SW 1271 (cell line): ENCODE measurements around the gene AKNA.

ENCODE experiments used
- DNase-seq, 2 experiments: peaks; one replicate each; lab custom pipeline; 2025; lab: John Stamatoyannopoulos, UW

The AKNA gene

DNA sequence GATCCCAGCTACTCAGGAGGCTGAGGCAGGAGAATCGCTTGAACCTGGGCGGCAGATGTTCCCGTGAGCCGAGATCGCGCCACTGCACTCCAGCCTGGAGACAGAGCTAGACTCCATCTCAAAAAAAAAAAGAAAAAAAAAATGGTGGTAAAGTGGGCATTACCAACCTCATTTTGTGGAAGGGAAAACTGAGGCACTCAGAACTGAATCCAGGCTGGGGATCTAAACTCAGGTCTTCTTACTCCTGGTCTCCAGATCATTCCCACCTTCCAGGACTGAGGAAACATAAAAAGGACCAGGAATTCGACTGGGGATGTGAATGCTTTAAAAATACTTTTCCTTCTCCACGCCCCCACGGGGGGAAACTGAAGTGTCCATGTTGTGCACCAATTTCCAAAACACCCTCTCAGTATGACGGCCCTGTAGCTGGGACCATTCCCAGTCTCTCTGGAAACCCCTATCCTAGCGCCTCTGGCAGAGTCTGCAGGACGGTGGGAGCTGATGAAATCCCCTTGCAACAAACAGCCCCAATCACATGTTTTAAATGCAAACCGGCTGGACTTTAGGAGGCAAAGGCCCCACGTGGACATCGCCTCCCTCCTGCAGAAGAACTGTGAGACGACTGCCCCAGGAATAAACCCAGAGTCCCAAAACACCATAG lies 8.9 kb upstream of the AKNA start:
- no peak for DNase-seq

DNA sequence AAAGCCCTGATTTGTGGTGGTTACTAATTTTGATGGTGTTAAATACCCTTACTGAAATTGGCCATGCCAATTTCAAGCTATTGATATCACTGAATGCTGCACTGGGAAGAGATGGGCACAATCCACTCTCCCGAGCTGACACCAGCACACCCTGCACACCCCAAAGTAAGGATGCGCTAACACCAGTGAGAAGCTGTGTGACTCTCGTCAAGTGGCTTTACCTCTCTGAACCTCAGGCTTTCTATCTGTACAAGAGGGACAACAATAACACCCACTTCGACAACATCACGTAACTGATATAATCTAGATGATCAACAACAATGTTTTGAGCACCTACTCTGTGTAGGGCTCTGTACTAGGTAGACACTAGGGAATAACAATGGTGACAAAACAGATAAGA lies 8.0 kb upstream of the AKNA start:
- no peak for DNase-seq

DNA sequence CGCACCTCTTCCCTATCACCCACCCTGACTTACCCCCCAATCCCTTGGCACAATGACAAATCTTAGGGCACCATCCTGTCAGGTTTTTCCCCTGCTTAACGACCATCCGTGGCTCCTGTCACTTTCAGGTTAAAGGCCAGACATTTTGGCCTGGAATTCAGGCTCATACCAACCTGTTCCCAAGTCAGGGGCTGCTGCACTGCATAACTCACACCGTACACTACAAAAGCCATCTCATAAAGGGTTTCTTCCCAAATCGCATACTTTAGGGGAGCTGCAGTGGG lies 7.5 kb upstream of the AKNA start:
- no peak for DNase-seq

DNA sequence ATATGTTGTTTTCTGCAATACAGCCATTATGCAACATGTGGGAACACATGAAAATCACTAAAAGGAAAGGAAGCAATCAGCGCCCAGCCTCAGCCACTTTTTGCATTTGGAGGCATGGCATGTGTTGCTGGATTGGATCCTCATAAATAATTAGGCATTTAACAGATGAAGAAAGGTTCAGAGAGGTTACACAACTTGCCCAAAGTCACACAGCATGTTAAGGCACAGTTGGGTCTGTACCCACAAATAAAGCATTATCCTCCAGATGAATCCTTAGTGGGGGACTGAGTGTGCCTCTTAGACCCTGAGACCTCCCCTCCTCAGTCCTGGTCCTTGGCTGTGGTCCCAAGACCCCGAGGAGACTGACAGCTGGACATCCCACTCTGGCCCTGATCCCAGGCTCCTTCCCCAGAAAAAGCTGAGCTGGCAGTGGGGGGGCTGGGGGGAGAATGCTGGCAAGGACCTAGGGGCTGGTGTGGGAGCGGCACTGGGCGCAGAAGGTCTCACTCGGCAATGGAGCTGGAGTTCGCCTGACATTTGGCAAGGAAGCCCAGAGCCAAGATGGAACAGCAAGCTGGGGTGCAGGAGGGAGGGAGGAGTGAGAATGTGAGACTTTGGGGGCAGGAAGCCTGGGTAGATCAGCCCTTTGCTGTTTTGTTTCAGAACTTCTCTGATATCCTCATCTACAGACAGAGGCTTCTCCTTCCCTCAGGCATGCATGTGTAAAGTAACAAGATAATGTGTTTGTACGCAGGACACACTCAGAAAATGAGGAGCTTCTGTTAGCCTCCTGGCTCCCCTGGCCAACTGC lies 6.9 kb upstream of the AKNA start:
- no peak for DNase-seq

DNA sequence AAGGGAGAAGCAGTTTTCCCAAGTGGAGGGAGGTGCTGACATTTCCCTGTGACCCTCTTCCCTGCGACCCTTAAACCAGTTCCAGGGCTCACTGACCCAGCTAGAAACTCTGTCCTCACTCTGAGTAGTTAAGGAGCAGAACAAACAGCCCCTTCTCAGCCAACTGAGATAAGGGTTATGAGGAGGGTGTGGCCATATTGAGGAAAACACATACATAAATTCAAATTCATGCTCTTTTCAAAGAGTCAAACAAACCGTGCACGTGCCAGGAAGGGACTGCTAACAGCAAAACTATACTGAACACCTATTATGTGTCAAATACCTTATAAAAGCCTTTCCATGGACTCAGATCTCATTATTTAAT lies 4.9 kb upstream of the AKNA start:
- no peak for DNase-seq

DNA sequence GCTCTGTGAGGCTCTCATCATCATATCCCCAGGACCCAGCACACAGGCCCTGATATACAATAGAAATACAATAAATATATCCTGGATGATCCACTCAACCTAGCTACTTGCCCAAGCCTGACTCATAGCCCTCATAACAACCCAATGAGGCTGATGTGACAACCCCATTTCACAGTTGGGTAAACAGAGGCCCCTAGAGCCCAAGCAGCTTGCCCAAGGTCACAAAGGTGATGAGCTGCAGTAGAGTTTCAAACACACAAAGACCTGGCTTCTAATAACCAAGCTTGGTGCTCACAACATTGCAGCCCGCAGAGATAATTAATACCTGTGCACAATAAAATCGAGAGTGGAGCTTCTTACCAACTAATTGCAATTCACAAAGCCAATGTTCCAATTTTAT lies 3.2 kb upstream of the AKNA start:
- DNase-seq = no peak

DNA sequence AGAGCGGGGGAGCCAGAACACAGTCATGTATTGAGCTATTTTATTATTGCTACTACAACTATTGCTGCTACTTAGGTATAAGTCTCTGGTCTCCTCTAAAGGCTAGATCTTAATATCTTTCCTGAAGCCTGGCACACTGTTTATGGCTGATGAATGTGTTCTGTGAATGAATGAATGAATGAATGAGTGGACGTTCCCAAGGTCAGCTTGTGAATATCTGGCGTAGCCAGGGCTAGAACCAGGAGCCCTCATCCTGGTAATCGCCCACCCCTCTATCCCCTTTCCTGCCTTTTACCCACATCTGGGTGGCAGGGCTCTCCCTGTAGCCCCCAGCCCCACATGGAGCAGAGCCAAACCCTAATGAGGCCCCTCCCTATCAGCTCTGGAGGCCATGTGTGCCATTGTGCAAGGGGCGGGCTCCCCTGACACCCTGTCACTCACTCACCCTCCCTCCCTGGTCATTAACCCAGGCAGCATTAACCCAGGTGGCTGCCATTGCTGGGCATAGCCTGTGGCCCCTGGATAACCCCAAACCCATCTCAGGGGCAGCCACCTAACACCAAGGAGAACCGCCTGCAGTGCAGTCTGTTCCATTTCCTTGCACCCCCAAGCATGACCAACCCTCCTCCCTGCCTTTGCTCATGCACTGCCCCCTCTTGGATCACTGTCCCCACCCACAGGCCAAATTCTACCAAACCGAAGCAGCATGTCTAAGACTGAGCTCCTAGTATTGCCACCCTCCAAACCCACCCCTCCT lies 2.0 kb upstream of the AKNA start:
- DNase-seq = no peak

DNA sequence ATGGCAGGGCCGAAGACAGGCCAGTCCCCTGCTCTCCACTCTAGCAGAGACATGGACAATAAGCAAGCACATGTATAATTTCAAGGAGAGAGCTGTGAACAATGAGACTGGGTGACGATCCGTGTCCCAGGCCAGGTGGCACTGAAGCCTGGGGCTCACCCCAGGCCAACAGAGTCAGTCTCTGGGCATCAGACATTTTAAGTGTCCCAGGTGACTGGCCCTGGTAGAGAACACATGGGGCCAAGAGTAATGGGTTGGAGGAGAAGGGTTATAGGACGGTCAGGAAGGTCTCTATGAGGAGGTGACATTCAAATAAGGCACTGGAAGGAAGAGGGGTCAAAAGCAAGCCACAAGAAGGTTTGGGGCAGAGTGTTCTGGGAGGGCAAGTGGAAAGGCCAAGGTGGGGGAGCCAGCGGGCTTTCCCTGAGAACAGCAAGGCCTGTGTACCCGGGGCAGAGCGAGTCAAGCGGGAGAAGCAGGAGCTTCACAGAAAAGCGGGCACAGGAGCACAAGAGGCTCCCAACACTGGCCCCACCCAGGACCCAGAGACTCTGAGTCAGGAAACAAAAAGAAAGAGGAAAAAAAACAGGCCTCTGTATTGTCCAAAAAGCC lies 1.1 kb upstream of the AKNA start:
- DNase-seq = no peak

DNA sequence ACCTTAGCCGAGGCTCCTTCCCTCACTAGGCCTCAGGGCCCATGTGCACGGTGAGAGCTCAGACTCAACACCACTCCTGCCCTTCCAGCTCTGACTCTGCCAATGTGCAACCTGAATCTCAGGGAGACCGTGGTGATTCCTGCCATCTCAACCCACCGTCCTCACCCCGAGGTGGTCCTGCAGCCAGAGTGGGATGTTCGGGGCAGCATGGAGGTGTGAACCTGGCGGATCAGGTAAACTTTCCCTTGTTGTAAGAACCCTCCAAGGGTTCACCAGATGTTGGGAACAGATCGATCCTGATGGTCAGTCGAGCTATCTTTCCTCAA lies 538 bp upstream of the AKNA start:
- no peak for DNase-seq

DNA sequence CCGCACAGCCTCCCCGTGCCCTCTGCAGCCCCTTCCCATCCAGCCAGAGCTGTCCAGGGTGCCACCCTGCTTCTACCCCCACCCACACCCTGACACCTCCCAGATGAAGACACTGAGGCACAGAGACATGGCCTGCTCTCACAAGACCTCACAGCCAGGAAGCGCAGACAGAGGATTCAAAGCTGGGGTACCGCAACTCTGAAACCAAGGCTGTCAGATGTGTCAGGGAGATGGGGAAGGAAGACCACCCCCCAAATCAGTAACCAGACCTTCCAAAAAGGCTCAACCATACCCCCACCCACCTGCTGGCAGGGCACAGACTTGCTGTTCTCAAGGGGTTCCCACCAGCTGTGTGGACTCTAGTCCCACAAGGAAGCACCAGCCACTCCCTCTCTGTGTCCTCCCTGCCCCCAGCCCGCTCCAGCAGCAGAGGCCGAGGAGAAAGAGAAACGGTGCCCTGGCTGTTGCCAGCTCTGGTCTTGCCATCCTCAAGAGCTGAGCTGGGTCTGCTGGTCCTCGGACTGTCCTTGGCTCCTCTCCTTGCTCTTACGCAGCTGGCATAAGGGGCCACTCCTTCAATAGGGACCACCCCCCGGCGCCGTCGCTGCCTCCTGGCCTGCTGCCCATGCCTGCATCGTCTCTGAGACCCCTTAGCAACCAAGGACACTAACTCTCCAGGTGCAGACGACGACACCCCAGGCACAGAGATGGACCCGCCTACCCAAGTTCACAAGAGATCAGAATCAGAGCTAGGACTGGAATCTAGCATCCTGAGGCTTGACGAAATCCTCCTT lies 699 bp downstream of the AKNA start:
- no peak for DNase-seq

DNA sequence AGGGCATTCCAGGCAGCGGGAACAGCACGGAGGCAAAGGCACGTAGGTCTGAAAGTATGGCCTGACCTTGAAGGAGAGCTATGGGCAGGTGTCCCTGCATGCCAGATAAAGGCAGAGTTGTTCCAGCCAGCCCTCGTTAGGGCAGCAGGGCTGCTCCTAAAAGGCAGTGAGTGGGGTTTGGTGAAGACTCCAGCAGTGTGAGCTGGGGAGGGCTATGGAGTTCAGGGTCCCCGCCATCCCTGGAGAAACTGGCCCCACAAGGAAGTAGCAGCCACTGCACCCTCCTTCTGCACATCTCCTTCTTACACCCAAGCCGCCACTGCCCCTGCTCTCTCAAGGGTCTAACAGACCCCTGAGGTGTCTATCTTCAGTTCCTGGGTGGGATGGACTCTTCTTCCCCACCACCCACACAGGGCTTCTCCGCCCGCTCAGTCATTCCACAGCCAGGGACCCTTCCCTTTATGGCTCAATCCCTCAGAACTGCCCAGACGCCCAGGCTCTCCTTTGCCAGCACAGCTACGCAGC lies 1.4 kb downstream of the AKNA start:
- DNase-seq = no peak

DNA sequence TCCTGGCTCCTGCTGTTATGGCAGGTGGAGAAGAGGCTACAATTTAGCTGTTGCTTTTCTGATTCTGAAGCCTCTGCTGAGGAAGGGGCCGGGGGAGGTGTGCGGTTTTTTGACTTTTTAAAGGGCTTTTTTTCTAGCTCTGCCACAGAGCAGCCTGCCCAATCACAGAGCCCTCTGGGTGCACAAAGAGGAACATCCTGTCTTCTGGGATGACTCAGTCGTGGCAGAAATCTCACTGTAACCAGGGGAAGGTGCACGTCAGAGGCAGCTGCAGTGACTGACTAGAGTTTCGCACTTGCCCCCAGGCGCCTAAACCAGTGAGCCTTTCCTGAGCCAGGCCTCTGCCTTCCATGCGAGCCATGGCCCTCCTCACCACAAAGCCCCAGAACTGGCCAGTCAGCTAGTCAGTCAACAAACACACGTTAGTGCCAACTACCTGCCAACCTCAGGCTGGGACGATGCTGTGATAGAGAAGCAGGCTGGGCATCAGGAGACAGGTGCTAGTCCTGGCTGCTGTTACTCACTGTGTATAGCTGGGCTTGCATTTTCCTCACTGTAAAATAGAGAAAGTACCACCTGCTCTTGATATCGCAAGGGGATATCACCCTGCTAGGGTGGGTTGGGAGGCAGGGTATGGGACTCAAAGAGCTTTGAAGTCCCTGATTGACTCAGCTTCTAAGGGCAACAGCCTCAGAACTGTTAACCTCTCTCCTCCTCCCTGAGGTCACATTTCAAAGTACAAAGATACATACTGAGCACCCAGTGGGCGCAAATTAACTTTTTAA lies 2.2 kb downstream of the AKNA start:
- DNase-seq = peak in 1 of 2 experiments; percentile 48

DNA sequence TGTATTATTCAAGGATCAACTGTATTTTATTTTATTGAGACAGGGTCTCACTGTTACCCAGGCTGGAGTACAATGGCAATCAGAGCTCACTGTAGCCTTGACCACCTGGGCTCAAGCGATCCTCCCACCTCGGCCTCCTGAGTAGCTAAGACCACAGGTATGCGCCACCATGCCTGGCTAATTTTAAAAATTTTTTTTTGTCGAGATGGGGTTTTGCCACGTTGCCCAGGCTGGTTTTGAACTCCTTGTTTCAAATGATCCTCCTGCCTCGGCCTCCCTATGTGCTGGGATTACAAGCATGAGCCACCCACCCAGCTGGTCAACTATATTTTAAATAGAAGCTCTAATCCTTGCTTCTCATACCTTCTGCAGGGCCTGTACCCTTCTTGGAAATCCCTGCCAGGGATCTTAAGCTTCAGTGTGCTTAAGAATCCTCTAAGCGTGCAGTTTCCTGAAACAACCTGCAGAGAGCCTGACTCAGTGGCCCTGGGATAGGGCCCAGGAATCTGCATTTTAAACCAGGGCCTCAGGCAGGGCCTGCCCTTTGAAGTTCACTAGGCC lies 2.9 kb downstream of the AKNA start:
- DNase-seq = no peak

DNA sequence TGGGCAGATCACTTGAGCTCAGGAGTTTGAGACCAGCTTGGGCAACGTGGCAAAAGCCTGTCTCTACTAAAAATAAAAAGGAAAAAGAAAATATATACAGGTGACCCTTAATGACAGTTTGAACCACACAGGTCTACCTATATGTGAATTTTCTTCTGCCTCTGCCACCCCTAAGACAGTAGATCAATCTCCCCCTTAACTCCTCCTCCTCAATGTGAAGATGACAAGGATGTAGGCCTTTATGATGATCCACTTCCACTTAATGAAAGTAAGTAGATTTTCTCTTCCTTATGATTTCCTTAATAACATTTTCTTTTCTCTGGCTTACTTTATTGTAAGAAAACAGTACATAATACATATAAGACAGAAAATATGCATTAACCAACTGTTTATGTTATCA lies 3.4 kb downstream of the AKNA start:
- no peak for DNase-seq

DNA sequence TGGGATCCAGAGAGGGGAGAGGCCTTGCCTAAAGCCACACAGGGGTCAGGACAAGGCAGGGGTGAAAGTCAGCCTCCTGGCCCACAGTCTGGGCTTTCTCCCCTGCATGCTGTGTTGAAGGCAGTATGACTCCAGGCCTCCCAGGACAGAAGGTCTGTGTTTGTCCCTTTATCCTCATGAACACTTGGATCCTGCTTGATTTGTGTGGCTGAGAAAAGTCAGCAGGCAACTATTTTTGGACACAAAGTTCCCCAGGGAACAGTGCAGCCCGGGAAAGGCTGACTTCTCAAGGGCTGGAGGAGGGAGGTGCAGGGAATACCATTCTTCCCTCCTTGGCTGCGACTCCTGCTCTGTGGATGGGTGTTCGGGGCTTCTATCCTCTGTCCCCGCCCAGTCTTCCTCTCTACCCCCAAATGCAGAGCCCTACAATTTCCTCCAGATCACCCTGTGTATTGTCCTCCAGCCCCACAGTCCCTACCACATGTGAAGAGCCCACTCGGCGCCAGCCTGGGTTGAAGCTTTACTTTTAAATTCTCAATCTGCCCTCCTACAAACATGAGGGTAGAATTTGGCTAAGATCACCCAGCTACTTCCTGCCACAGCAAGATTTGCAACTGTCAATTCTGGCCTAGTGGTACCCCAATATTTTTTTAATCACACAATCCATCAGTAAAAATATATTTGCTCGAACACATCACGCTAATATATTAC lies 4.1 kb downstream of the AKNA start:
- no peak for DNase-seq

DNA sequence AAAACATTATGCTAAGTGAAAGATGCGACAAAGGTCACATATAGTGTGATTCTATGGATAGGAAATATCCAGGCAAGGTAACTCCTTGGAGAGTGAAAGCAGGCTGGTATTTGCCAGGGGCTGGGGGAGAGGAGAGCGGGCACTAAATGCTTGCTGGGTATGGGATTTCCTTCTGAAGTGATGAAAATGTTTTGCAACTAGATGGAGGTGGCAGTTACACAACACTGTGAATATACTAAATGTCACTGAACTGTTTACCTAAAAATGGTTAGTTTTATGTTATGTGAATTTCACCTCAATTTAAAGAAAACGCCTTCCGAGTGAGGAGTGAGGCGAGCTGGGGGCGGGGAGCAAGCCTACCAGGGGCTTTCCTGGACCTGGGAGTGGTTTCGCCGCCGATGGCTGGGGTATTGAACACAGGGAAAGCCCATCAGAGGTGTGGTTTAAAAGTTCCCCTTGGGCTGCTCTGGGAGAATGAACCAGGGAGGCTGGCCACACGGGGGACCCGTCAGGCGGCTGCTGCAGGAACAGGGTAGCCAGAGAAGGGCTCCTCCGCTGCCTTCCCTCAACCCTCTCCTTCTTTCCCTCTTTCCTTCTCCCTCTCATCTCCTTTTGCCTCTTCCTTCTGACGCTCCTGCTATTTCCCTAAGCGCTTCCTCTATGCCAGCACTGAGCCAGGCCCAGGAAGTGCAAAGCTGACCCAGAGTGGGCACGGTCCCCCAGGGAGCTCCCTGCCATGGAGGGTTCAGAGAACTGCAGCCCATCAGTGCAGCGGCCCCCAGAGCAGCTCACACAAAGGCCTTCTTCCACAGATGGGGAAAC lies 4.9 kb downstream of the AKNA start:
- no peak for DNase-seq

DNA sequence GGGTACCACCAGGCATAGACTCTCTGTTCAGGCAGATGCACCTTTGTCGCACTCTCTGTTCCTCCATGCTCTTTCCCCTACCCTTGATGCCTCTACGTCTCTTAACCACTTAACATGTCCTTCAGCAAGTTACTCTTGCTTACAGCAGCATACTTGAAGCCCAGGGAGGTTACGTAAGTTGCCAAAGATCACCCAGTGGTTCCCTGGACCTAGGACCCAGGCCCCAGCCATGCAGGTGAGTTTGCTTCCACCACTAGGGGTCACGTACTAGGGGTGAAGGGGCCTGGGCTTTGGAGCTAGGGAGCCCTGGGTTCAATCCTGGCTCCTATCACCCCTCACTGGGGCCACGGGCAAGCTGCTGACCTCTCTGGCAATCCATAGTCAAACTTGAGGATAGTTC lies 8.9 kb downstream of the AKNA start:
- DNase-seq = no peak

DNA sequence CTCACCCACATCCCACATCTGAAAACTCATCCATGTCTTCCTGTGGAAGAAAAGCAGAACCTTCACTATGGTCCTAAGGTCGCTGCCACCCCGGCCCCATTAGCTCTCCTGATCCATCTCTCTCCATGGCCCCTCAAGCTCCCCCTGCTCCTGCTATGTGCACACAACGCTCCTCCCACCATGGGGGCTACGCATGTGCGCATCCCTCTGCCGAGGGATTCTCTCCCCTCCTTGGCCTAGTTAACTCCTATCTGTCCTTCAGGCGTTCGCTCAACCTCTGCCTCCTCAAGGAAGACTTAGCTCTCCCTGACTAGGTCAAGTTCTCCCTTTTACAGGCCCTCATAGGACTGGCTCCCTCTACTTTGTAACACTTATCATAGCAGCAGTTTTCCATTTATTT lies 9.8 kb downstream of the AKNA start:
- no peak for DNase-seq
